AG20443 (cell line): ENCODE data around the gene UBE2J2.

Experiments
- DNase-seq: peaks from one replicate; pipeline ENCODE4 v3.0.0; 2012; ENCODE audit warnings: low spot score, mixed read lengths

UBE2J2 gene

GRCh38 chr1:1211541-1212441 lies 61.9 kb downstream of the UBE2J2 start:
- no peak for DNase-seq

- no peak for DNase-seq
Measured at GRCh38 chr1:1210726-1211540, 62.7 kb downstream of the UBE2J2 start.

- no peak for DNase-seq
Measured at GRCh38 chr1:1208713-1209433, 64.8 kb downstream of the UBE2J2 start.

- no peak for DNase-seq
Measured at GRCh38 chr1:1207571-1207892, 66.1 kb downstream of the UBE2J2 start.

GRCh38 chr1:1206966-1207531 lies 66.6 kb downstream of the UBE2J2 start:
- no peak for DNase-seq

- DNase-seq: no peak
Measured at GRCh38 chr1:1206376-1206965, 67.2 kb downstream of the UBE2J2 start, which contains the start of gene TNFRSF18. Gene TNFRSF18 (minus strand): TSS chr1:1206592. CDS start chr1:1206571, 21 bp downstream.

GRCh38 chr1:1205769-1206375 lies 67.8 kb downstream of the UBE2J2 start:
- no peak for DNase-seq

- no peak for DNase-seq
Measured at GRCh38 chr1:1204998-1205768, 68.5 kb downstream of the UBE2J2 start.

GRCh38 chr1:1204425-1204920 lies 69.2 kb downstream of the UBE2J2 start:
- DNase-seq: no peak
